ENCODE measurements around the gene DZIP1.
"Not testable (repeated sequence)": the region's sequence is repeated elsewhere in the genome, so short reads cannot be mapped to it uniquely, and the experiment has no call there.

Gene DZIP1

DNA sequence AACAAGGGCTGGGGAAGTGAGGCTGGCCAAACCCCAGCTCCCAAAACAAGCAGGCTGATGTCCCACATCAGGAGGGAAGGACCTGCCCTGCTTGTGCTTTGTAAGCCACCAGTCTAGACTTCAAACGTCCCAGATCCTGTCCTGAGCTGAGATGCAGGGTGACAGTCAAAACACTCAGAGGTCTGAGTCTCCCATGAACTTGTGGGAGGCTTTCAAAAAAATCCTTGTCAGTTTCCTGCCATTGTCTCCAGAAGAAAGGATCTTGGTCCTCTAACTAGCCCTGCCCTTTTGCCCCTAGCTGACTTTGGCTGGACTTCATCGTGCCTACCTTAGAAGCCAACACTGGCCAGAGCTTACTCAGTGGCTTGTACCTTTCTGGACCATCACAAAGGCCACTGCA, 43.3 kb downstream of the DZIP1 start:
- DNase-seq: no peak

GRCh38 chr13:95596701-95597100, 47.8 kb downstream of the DZIP1 start:
- DNase-seq: no peak

DNA sequence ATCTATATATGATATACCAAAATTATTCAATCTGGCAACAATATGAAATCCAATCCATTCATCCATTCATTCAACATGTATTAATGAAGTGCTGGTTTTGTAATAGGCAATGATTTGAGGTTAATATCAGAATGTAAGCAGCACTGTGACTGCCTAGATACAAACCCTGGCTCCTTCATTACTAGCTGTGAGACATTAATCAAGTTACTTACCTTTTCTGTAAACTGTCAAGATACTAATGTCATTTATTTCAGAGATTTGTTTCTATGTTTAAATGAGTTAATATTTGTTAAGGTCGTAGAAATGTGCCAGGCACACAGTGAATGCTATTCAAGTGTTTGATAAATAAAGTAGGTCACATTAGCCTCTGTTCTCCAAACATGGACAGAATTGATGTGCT, 51.0 kb downstream of the DZIP1 start:
- no peak for DNase-seq

DNA sequence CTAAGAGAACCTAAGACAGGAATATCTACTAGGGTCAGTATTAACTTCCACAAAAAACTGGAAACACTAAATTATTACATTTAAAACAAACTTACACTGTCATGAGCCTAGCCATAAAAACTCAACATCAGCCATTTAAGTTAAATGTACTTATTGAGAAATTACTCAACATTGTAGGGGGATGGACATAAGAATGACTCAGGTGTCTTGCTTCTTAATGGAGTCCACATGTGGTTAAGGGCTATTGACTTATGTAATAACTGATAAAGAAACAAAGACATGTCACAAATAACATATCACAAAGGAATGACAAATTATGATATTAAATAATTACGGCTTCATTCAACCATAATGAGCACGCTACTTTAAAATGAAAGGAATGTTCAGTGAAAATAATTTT, 55.8 kb downstream of the DZIP1 start:
- no peak for DNase-seq

DNA sequence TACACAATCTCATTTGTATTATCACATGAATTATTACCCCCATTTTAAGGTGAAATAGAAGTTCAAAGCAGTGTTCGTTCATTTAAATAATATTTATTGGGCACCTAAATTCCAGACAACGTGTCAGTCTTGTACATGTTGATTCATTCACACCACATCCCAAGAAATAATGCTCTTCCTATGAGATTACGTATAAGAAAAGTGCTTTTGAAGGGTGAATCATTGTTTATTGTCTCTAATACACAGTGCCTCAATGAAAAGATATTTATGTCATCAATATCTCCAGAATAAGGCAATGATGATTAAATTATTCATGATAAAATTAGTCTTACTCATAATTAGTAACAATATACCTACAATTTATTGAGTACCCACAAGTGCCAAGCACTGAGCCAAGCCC, 56.4 kb downstream of the DZIP1 start:
- DNase-seq: no peak

DNA sequence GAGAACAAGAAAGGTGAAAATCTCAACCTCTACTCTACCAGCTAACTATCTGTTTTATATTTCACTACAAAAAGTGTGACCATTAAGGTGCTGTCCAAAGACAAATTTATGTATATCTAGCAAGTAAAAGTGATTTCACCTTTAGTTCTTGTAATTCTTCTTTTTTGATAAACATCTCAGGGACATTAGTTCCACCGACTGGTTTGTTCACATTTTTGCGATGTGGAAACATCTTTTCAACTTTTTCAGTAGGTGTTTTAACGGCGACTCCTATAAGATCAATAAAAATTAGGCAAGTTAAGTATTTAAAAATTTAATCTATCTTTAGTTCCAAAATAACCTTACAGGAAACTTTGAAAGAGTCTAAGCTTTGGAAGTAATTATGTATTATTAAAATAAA, 58.6 kb downstream of the DZIP1 start:
- no peak for DNase-seq

GRCh38 chr13:95579303-95579702, 65.2 kb downstream of the DZIP1 start:
- DNase-seq: no peak

- DNase-seq: no peak
Measured at GRCh38 chr13:95573221-95573620, 71.3 kb downstream of the DZIP1 start.

DNA sequence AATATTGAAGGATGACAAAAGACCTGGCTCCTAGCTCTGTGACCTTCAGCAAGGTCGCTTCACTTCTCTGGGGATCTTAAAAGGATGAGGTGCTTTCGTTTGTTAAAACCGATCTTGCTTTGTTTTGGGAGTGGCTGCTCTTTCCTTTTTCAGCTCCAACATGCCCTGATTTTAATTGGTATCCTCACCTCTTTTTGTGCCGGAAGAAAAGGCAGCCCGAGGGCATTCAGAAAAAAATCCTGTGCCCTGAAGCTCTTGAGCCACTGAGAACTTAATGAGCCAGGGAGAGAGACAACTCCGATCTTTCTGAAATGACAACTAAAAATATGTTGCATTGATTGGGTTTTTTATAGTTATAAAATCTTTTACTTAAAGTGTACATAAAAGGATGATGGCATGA, 72.6 kb downstream of the DZIP1 start:
- DNase-seq: no peak

- no peak for DNase-seq
Measured at GRCh38 chr13:95570016-95570415, 74.5 kb downstream of the DZIP1 start.

- DNase-seq: no peak
Measured at GRCh38 chr13:95568131-95568530, 76.4 kb downstream of the DZIP1 start.

DNA sequence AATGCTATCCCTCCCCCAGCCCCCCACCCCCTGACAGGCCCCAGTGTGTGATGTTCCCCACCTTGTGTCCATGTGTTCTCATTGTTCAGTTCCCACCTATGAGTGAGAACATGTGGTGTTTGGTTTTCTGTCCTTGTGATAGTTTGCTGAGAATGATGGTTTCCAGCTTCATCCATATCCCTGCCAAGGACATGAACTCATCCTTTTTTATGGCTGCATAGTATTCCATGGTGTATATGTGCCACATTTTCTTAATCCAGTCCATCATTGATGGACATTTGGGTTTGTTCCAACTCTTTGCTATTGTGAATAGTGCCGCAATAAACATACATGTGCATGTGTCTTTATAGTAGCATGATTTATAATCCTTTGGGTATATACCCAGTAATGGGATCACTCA, 78.7 kb downstream of the DZIP1 start:
- not testable (repeated sequence) for DNase-seq

GRCh38 chr13:95564733-95565291, 79.7 kb downstream of the DZIP1 start:
- no peak for DNase-seq

GRCh38 chr13:95564091-95564490, 80.4 kb downstream of the DZIP1 start:
- DNase-seq: no peak

GRCh38 chr13:95560387-95560786, 84.1 kb downstream of the DZIP1 start:
- DNase-seq: no peak

DNA sequence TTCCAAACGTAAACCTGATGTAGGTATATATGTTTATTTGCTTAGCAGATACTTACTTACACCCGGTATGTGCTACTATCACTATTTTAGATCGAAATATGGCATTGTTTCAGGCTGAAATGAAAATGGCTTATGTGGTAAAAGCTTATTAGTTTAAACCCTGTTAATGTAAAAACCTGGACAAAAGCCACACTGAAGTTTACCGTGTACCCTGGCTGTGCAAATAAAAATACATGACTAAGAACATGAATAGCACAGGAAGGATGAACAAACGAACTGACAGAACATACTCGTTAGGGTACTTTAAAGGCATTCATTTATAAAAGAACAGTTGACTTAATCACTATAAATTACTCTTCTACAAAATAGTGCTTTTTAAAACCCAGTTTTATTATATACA, 85.4 kb downstream of the DZIP1 start:
- DNase-seq: no peak

DNA sequence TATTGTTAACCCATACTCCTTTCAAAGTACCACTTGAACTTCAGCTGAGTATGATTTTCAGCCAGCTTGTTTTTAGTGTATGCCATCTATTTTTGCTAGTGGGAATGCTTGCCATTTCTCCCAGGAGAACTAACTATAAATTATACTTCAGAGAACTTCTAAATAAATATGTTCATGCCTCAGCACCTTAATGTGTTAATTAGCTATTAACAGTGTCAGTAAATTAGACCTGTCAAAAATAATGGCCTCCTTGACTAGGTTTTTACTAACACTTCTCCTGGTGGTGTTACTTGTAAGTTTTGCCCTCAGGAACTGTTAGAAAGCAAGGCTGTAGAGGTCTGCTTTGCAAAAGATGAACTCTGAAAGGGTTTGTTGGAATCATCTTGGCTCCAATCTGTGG, 87.5 kb downstream of the DZIP1 start:
- no peak for DNase-seq

DNA sequence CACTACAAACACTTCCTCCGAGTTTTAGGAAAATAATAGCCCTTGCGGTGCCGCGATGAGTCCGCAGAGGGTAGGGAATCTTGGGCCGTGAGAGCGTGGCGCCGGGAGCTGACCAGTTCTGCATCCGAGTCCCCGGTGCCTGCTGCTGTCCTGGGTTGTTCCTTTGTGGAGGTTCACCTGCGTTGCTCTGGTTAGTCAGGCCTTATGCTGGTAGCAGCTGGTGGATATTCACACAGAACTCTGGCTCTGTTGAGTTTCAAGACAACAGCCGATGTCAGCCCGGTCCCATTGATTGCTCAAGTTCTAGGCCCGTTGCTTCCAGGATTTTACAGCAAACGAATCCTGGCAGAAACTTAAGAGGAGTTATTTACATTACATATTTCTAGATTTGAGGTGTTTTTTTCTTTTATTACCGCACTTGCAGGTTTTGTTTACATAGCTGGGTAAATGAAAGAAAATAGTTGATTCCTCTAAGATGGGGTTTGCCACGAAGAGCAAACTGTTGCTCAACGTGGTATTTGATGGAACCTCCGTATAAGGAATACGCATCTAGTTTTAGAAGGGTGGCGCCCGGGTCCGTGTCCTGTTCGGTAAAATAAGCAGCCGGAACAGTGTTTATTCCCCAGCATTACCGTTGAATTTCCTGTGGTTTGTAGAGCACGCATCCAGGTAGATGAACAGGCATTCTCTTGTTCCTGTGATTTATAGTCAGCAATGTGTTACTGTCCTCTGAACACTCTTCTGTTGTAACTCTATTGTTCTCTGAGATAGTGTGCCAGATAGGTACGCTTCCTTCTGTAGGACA, 90.7 kb downstream of the DZIP1 start:
- peak; percentile 2 for DNase-seq

- DNase-seq: peak; percentile 15
Measured at GRCh38 chr13:95552539-95553441, 91.7 kb downstream of the DZIP1 start, which contains the start of gene CLDN10. TSS of gene CLDN10 (plus strand) at chr13:95552720. CDS start at chr13:95552754, 34 bp downstream.

- no peak for DNase-seq
Measured at GRCh38 chr13:95552208-95552538, 92.3 kb downstream of the DZIP1 start.

GRCh38 chr13:95547531-95548167, 96.9 kb downstream of the DZIP1 start:
- DNase-seq: no peak

- no peak for DNase-seq
Measured at GRCh38 chr13:95546919-95547318, 97.6 kb downstream of the DZIP1 start.

DNA sequence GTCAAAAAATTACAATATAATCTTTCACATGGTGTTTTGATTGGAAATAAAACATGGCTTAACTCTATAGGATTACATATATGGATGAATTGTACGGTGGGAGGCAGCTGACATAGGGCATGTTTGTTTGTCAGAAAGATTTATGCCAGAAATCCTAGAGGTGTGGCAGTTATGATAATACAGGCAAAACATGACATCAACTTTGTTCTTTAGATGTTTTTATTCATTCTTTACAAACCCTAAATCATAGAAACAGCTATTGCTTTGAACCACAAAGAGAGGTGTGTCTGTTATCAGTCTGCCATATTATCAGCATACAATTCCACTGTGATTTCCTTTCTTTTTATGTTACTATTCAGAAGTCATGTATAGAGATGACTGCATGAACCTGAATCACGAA, 100.2 kb downstream of the DZIP1 start:
- DNase-seq: no peak

All from activated CD4-positive, alpha-beta T cell treated with anti-CD3 and anti-CD28 coated beads for 48 hours (primary cell).